Right atrium auricular region (tissue), 2 donors: Measurements from ENCODE around the gene CCDC187. TPM values are rescaled to one million over a fixed set of nuclear protein-coding genes. Genes with fewer than 3 reads are reported as not detected.

Experiments
- DNase-seq: peaks from one replicate; pipeline ENCODE4 v3.0.0-alpha.2; 2019; ENCODE audit warnings: low spot score
- H3K27ac ChIP-seq, 2 donors: fragments of 200-600 bp; sonication (generic); 1 replicate in 1 of 2; 2 replicates in 1 of 2; pipeline ENCODE4 v1.5.1; 2016 to 2019
- H3K27me3 ChIP-seq, 2 donors: fragments of 200-600 bp; sonication (generic); one replicate each; pipeline versions ENCODE4 v1.5.1 to v1.6.0; 2017 to 2019
- H3K36me3 ChIP-seq: fragments of 200-600 bp; sonication (generic); one replicate; pipeline ENCODE4 v1.5.1; 2016
- H3K4me1 ChIP-seq, 2 donors: fragments of 200-600 bp; sonication (generic); one replicate each; pipeline versions ENCODE4 v1.5.1 to v1.6.0; 2017 to 2019
- H3K4me3 ChIP-seq, 2 donors: fragments of 200-600 bp; sonication (generic); 1 replicate in 1 of 2; 2 replicates in 1 of 2; pipeline ENCODE4 v1.5.1; 2017 to 2019; ENCODE audit warnings: mild to moderate bottlenecking in 1 of 2, moderate library complexity in 1 of 2
- H3K9me3 ChIP-seq, 2 donors: fragments of 200-600 bp; sonication (generic); one replicate each; pipeline ENCODE4 v1.5.1; 2019
- CTCF ChIP-seq, 2 donors: fragments of 200-600 bp; sonication (generic); IDR thresholded peaks; one replicate each; pipeline ENCODE4 v1.5.1; 2019; ENCODE audit warnings: antibody characterized with exemption in 2 of 2
- total RNA-seq, 2 donors: library from RNA; depleted of rRNA; stranded (reverse); fragments of >200 nt; gene quantifications; one replicate each; pipeline ENCODE4 v1.1.0, GENCODE V29; 2016

Gene CCDC187
- total RNA-seq, 2 donors from 2014 or later, result not detected

- Histone ChIP-seq H3K36me3 (no peaks in the 10 kb centered on the region), H3K4me3 (peak overlapping the region in 1 of 2 donors; percentile 39), H3K4me1 (peaks cover 0 to 80% of the 10 kb centered on the region in 2 donors), H3K9me3 (no peaks in the 10 kb centered on the region), H3K27ac (peak overlapping the region; percentile 89 to 91), H3K27me3 (no peaks in the 10 kb centered on the region)
- no peak for TF ChIP-seq CTCF (IDR thresholded peaks at IDR 0.05)
- DNase-seq, result no peak
Measured at GRCh38 chr9:136344544-136345280, 40.8 kb upstream of the CCDC187 start.

DNA sequence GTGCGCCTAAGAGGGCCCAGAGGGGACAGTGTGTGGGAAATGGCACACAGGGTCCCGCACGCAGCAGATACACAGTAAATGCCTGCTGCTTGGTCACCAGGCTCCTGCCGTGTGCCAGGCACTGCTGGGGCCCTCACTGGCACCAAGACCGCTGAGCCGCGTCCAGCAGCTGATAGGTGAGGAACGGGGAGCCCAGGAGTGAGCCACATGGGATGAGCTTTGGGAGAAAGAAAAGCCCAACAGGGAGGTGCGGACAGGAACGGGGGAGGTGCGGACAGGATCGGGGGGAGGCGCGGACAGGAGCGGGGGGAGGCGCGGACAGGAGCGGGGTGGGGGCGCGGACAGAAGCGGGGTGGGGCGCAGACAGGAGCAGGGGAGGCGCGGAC lies 40.0 kb upstream of the CCDC187 start:
- TF ChIP-seq CTCF (IDR thresholded peaks at IDR 0.05), result no peak
- DNase-seq, result no peak
- Histone ChIP-seq H3K9me3 (no peaks in the 10 kb centered on the region), H3K27me3 (no peaks in the 10 kb centered on the region), H3K27ac (peak overlapping the region; percentile 89 to 91), H3K36me3 (no peaks in the 10 kb centered on the region), H3K4me1 (peaks cover 0 to 84% of the 10 kb centered on the region in 2 donors), H3K4me3 (no peak overlapping the region)

DNA sequence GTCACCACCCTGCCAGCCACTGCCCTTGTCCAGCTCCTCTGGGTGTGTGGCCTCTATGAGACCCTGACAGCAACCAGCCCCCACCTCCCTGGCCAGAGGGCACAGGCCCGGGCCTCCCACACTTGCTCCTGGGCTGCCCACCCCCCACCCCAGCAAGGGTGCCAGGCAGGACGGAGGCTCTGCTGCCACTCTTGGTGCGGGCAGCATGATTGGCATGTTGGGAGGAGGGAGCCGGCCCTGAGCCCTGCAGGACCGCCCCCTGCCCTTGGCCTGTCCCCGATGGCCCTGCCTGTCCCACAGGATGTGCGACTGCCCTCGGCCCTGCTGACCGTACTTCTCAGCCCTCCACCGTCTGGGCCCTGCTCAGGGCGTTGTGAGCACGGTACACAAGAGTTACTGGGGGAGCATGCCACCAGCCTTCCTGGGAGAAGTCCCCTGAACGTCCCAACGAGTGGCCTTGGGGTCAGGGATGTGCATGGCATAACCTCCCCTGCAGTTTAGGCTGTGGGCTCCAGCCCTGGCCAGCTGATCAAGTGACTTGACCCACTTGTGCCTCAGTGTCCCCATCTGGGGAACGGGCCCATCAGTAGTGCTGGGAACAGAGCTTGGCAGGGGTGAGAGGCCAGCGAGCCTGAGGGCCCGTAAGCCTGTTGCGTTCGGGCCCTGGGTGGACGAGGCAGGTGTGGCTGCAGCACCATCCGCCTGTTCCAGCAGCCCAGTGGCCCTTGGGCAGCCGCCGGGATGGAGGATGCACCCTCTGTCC lies 39.4 kb upstream of the CCDC187 start:
- H3K27me3 ChIP-seq, result no peaks in the 10 kb centered on the region
- H3K4me3 ChIP-seq, result peak overlapping the region in 1 of 2 donors; percentile 54
- no peak for DNase-seq
- H3K9me3 ChIP-seq, result no peaks in the 10 kb centered on the region
- TF ChIP-seq CTCF (IDR thresholded peaks at IDR 0.05), result no peak
- peaks cover 5% of the 10 kb centered on the region for H3K36me3 ChIP-seq
- H3K27ac ChIP-seq, result peak overlapping the region; percentile 89 to 91
- H3K4me1 ChIP-seq, result peaks cover 0 to 84% of the 10 kb centered on the region in 2 donors

DNA sequence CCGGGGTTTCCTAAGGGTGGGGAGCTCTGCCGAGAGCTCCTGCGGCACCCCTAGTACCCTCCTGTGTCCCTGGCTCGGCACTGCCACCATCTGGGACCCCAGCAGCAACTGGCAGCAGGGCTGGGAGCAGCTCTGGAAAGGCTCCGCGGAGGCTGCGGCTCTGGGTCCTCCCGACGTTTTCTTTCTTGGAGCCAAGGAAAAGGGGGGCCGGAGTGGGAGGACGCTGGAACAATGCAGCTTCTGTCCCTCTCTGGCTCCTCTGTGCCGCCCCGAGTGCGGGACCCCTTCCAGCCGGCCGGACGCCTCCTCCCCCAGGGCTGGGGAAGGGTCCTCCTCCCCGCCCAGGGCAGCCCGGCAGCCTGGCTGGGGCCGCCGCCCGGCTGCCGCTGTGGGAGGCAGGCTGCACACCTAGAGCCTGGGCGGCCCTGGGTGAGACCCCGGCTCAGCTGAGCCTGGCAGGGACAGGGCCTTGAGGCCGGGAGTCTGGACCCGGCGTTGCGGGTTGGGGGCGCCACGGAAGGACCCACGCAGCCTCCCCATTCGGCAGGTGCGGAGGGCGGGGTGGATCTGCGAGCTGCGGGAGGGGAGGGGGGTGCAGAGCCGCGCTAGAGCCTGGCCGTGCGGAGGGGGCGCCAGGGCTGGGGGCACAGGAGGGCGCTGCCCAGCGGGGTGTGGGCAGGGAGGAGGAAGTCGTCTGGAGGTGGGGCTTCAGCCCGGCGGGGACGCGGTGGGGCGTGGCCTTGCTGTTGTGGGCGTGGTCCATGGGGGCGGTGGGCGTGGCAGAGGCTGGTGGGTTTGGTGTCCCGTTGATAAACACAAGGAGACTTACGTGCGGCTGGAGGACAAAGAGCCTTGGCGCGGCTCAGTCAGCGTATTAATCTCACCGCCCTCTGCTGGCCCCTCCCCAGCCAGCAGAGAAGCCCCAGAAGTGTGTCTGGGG lies 38.6 kb upstream of the CCDC187 start:
- Histone ChIP-seq H3K4me1 (peaks cover 0 to 76% of the 10 kb centered on the region in 2 donors), H3K36me3 (peaks cover 7% of the 10 kb centered on the region), H3K9me3 (no peaks in the 10 kb centered on the region), H3K27me3 (no peaks in the 10 kb centered on the region), H3K4me3 (peak overlapping the region; percentile 29 to 54), H3K27ac (peak overlapping the region; percentile 89 to 91)
- TF ChIP-seq CTCF (IDR thresholded peaks at IDR 0.05), result no peak
- DNase-seq, result peak; percentile 92

DNA sequence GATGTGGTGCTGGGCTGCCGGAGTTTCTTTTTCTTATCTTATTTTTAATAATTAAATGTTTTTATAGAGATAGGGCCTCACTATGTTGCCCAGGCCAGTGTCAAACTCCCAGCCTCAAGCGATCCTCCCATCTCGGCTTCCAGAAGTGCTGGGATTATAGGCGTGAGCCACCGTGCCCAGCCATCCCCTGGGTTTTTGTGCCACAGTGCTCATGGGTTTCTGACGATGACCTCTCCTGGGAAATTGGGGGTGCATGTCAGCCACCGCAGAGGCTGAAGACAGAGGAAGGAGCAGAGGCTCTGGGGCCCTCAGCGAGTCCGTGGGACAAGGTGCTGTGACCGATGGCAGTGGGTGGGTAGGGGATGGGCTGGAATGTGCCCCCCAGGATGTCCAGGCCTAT lies 37.9 kb upstream of the CCDC187 start:
- Histone ChIP-seq H3K27me3 (no peaks in the 10 kb centered on the region), H3K27ac (peak overlapping the region; percentile 89 to 91), H3K4me3 (peak overlapping the region in 1 of 2 donors; percentile 54), H3K4me1 (peaks cover 0 to 71% of the 10 kb centered on the region in 2 donors), H3K36me3 (peaks cover 14% of the 10 kb centered on the region), H3K9me3 (no peaks in the 10 kb centered on the region)
- DNase-seq, result no peak
- TF ChIP-seq CTCF (IDR thresholded peaks at IDR 0.05), result no peak
